Mesenteric fat pad (tissue), 1 donor: ENCODE results near the gene MIOX. TPM values are rescaled to one million over a fixed set of nuclear protein-coding genes. Genes with fewer than 3 reads are reported as not detected.
"Not testable (repeated sequence)": the region's sequence is repeated elsewhere in the genome, so short reads cannot be mapped to it uniquely, and the experiment has no call there.

Source experiments
- DNase-seq: peaks from one replicate; pipeline ENCODE4 v3.0.0-alpha.2; 2020; ENCODE audit warnings: low spot score
- total RNA-seq: library from RNA; stranded (reverse); fragmentation: NEBNext Ultra II Directional; extraction: Animal tissue kit (Norgen Biotek cat#: 25700); gene quantifications from one replicate; pipeline ENCODE4 v1.2.1, GENCODE V29; 2021
- donor health status: DM: yes; HTN: yes; CAD: no.

MIOX gene
- total RNA-seq, 1 donor from 2014 or later, result not detected

- no peak for DNase-seq
Measured at GRCh38 chr22:50528682-50529415, 42.2 kb downstream of the MIOX start.

- no peak for DNase-seq
Measured at GRCh38 chr22:50529416-50529896, 42.8 kb downstream of the MIOX start.

GRCh38 chr22:50529897-50530579 lies 43.4 kb downstream of the MIOX start, which contains the start of gene TYMP:
Gene TYMP (minus strand): TSS chr22:50530012. CDS start chr22:50529709, 303 bp downstream.
- peak; percentile 95 for DNase-seq

GRCh38 chr22:50530580-50530876 lies 43.9 kb downstream of the MIOX start:
- no peak for DNase-seq

GRCh38 chr22:50530877-50531545 lies 44.4 kb downstream of the MIOX start:
- DNase-seq, result peak; percentile 96

- DNase-seq, result peak; percentile 93
Measured at GRCh38 chr22:50531546-50531961, 44.9 kb downstream of the MIOX start.

GRCh38 chr22:50531962-50532674 lies 45.5 kb downstream of the MIOX start:
- peak; percentile 94 for DNase-seq

- no peak for DNase-seq
Measured at GRCh38 chr22:50532824-50533796, 46.5 kb downstream of the MIOX start.

GRCh38 chr22:50533856-50534711 lies 47.4 kb downstream of the MIOX start:
- not testable (repeated sequence) for DNase-seq

- no peak for DNase-seq
Measured at GRCh38 chr22:50535113-50535512, 48.5 kb downstream of the MIOX start.

GRCh38 chr22:50536226-50536625 lies 49.6 kb downstream of the MIOX start:
- DNase-seq, result no peak

- no peak for DNase-seq
Measured at GRCh38 chr22:50537765-50538164, 51.1 kb downstream of the MIOX start.

Other genes starting within 250 kb of the MIOX start
- gene TUBGCP6, start 241.8 kb upstream of the MIOX start, total RNA-seq, result 27.6 TPM
- 24.4 TPM for gene HDAC10, start 235.6 kb upstream of the MIOX start, total RNA-seq
- gene MAPK12, start 225.2 kb upstream of the MIOX start, total RNA-seq, result 20.0 TPM
- 24.2 TPM for gene MAPK11, start 216.5 kb upstream of the MIOX start, total RNA-seq
- 108 TPM for gene PLXNB2, start 179.2 kb upstream of the MIOX start, total RNA-seq
- gene DENND6B, start 159.8 kb upstream of the MIOX start, total RNA-seq, result 2.2 TPM
- 45.3 TPM for gene PPP6R2, start 143.5 kb upstream of the MIOX start, total RNA-seq
- gene SBF1, start 11.8 kb upstream of the MIOX start, total RNA-seq, result 74.3 TPM
- 0.42 TPM for gene ADM2, start 5.3 kb upstream of the MIOX start, total RNA-seq
- 57.1 TPM for gene LMF2, start 20.8 kb downstream of the MIOX start, total RNA-seq
- 25.0 TPM for gene NCAPH2, start 21.4 kb downstream of the MIOX start, total RNA-seq
- 9.6 TPM for gene SCO2, start 38.7 kb downstream of the MIOX start, total RNA-seq
- 165 TPM for gene TYMP, start 43.2 kb downstream of the MIOX start, total RNA-seq
- gene KLHDC7B, start 59.0 kb downstream of the MIOX start, total RNA-seq, result 0.10 TPM
- not detected for gene SYCE3, start 76.1 kb downstream of the MIOX start, total RNA-seq
- gene CPT1B, start 91.6 kb downstream of the MIOX start, total RNA-seq, result 10.4 TPM
- 47.6 TPM for gene CHKB, start 96.0 kb downstream of the MIOX start, total RNA-seq
- 0.58 TPM for gene MAPK8IP2, start 113.9 kb downstream of the MIOX start, total RNA-seq
- gene ARSA, start 141.3 kb downstream of the MIOX start, total RNA-seq, result 50.4 TPM
- 95.7 TPM for gene SHANK3, start 186.0 kb downstream of the MIOX start, total RNA-seq